Measurements from ENCODE around the gene ZNF639. TPM values are rescaled to one million over a fixed set of nuclear protein-coding genes. Genes with fewer than 3 reads are reported as not detected.

The ZNF639 gene
- total and polyA plus RNA-seq, 3 experiments from 2014 or later, result 41.9 to 63.7 (median 44.5) TPM

DNA sequence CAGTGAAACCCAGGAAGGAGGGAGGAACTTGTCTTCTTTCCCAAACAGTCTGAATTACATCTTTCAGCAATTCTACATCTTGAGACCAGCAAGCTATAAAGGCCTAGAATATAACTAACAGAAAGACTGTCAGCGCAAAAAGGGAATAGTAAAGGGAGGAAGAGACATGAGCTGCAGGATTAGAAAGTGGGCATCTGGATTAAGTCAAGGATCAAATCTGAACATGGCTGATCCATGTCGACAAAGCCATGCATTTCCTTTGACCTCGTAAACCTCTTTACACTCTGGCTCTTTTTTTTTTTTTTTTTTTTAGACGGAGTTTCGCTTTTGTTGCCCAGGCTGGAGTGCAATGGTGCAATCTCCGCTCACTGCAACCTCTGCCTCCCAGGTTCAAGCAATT lies 36.5 kb upstream of the ZNF639 start:
- Mint-ChIP-seq H3K27ac (no peak overlapping the region), H3K4me1 (no peaks in the 10 kb centered on the region), H3K27me3 (peaks cover 13 to 32% of the 10 kb centered on the region in 2 donors), H3K4me3 (no peak overlapping the region), H3K9me3 (no peaks in the 10 kb centered on the region), H3K36me3 (no peaks in the 10 kb centered on the region)
- CTCF ChIA-PET, result no interaction called here
- H3K9me3 ChIP-seq (ENCODE audit: low read length), result no peaks in the 10 kb centered on the region
- no peak overlapping the region for H3K4me3 ChIP-seq (ENCODE audit: low read length)
- POLR2A ChIA-PET, result no interaction called here
- H3K27ac ChIP-seq (ENCODE audit: low read depth, low read length), result no peak overlapping the region
- no peak for DNase-seq
- no peaks in the 10 kb centered on the region for H3K27me3 ChIP-seq (ENCODE audit: insufficient read depth, low read length, poor library complexity, severe bottlenecking)
- H3K36me3 ChIP-seq (ENCODE audit: insufficient read depth, low read length), result no peaks in the 10 kb centered on the region
- H3K4me1 ChIP-seq (ENCODE audit: insufficient read depth, low read length), result no peaks in the 10 kb centered on the region

DNA sequence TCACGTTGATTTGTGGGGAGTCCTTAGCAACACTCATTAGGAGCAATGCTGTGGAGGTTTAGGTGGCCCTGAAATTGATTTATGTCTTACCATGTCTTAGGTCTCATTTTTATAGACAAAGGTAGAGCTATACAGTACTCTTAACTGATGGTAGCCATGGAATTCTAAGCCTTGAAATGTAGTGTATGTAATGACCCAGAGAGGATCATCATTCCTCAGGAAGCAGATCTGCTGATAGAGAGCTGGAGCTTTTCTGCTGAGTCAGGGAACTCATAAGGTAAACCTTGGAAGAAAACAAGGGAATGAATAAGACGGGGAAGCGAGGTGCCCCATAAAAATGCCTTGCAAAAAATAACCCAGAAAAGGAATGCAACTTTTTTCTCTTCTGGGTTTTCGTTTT lies 34.0 kb upstream of the ZNF639 start:
- CTCF ChIA-PET, result no interaction called here
- POLR2A ChIA-PET, result no interaction called here

GRCh38 chr3:179289295-179289694 lies 33.5 kb upstream of the ZNF639 start:
- Histone ChIP-seq H3K4me3 (ENCODE audit: low read length) (no peak overlapping the region), H3K27ac (ENCODE audit: low read depth, low read length) (no peak overlapping the region), H3K4me1 (ENCODE audit: insufficient read depth, low read length) (no peaks in the 10 kb centered on the region), H3K9me3 (ENCODE audit: low read length) (no peaks in the 10 kb centered on the region), H3K27me3 (ENCODE audit: insufficient read depth, low read length, poor library complexity, severe bottlenecking) (no peaks in the 10 kb centered on the region), H3K36me3 (ENCODE audit: insufficient read depth, low read length) (no peaks in the 10 kb centered on the region)
- no peak overlapping the region for H3K27ac Mint-ChIP-seq
- H3K9me3 Mint-ChIP-seq, result no peaks in the 10 kb centered on the region
- no peak overlapping the region for H3K4me3 Mint-ChIP-seq
- ChIA-PET POLR2A (no interaction called here), CTCF (no interaction called here)
- no peak for DNase-seq
- no peaks in the 10 kb centered on the region for H3K36me3 Mint-ChIP-seq
- no peaks in the 10 kb centered on the region for H3K4me1 Mint-ChIP-seq
- peaks cover 6 to 24% of the 10 kb centered on the region in 2 donors for H3K27me3 Mint-ChIP-seq

More for the DNA sequence above, 34.0 kb upstream of the ZNF639 start:
- no peak overlapping the region for H3K27ac ChIP-seq (ENCODE audit: low read depth, low read length)
- DNase-seq, result no peak
- H3K9me3 ChIP-seq (ENCODE audit: low read length), result no peaks in the 10 kb centered on the region
- H3K4me1 Mint-ChIP-seq, result no peaks in the 10 kb centered on the region
- no peak overlapping the region for H3K27ac Mint-ChIP-seq
- H3K4me1 ChIP-seq (ENCODE audit: insufficient read depth, low read length), result no peaks in the 10 kb centered on the region
- no peaks in the 10 kb centered on the region for H3K36me3 ChIP-seq (ENCODE audit: insufficient read depth, low read length)
- H3K36me3 Mint-ChIP-seq, result no peaks in the 10 kb centered on the region
- H3K4me3 ChIP-seq (ENCODE audit: low read length), result no peak overlapping the region
- peaks cover 6 to 28% of the 10 kb centered on the region in 2 donors for H3K27me3 Mint-ChIP-seq
- no peaks in the 10 kb centered on the region for H3K9me3 Mint-ChIP-seq
- no peak overlapping the region for H3K4me3 Mint-ChIP-seq
- no peaks in the 10 kb centered on the region for H3K27me3 ChIP-seq (ENCODE audit: insufficient read depth, low read length, poor library complexity, severe bottlenecking)

DNA sequence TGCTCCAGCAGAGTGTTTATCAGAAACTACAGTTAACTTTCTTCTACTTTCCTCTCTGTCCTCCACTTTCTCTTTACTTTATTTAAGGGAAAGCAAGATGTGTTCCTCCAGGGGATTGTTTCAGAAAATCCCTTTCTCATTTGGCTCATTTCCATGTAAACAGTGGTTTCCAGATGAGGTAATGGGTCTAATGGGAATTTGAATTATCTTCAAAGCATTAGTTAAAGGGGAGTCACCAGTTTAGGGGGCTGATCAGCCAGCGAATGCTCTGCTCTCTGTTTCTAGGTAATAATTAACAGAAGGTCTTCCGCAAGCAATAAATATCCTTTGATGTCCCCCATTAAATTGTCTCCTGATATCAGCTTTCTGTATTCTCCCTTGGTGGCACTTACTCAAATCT lies 30.4 kb upstream of the ZNF639 start:
- H3K4me1 ChIP-seq (ENCODE audit: insufficient read depth, low read length), result no peaks in the 10 kb centered on the region
- no peak overlapping the region for H3K4me3 ChIP-seq (ENCODE audit: low read length)
- H3K9me3 ChIP-seq (ENCODE audit: low read length), result no peaks in the 10 kb centered on the region
- POLR2A ChIA-PET, result no interaction called here
- no peaks in the 10 kb centered on the region for H3K9me3 Mint-ChIP-seq
- no peaks in the 10 kb centered on the region for H3K27me3 ChIP-seq (ENCODE audit: insufficient read depth, low read length, poor library complexity, severe bottlenecking)
- no peaks in the 10 kb centered on the region for H3K36me3 ChIP-seq (ENCODE audit: insufficient read depth, low read length)
- no peaks in the 10 kb centered on the region for H3K4me1 Mint-ChIP-seq
- H3K4me3 Mint-ChIP-seq, result no peak overlapping the region
- H3K36me3 Mint-ChIP-seq, result no peaks in the 10 kb centered on the region
- CTCF ChIA-PET, result no interaction called here
- no peak for DNase-seq
- H3K27ac ChIP-seq (ENCODE audit: low read depth, low read length), result no peak overlapping the region
- peaks cover 8 to 28% of the 10 kb centered on the region in 2 donors for H3K27me3 Mint-ChIP-seq
- no peak overlapping the region for H3K27ac Mint-ChIP-seq

GRCh38 chr3:179297971-179298725 lies 24.7 kb upstream of the ZNF639 start:
- H3K4me1 Mint-ChIP-seq, result no peaks in the 10 kb centered on the region
- DNase-seq, result no peak
- no peak overlapping the region for H3K4me3 Mint-ChIP-seq
- H3K36me3 Mint-ChIP-seq, result no peaks in the 10 kb centered on the region
- CTCF ChIA-PET, result no interaction called here
- Histone ChIP-seq H3K27me3 (ENCODE audit: insufficient read depth, low read length, poor library complexity, severe bottlenecking) (no peaks in the 10 kb centered on the region), H3K27ac (ENCODE audit: low read depth, low read length) (no peak overlapping the region), H3K36me3 (ENCODE audit: insufficient read depth, low read length) (no peaks in the 10 kb centered on the region), H3K9me3 (ENCODE audit: low read length) (no peaks in the 10 kb centered on the region), H3K4me1 (ENCODE audit: insufficient read depth, low read length) (no peaks in the 10 kb centered on the region), H3K4me3 (ENCODE audit: low read length) (no peak overlapping the region)
- POLR2A ChIA-PET, result no interaction called here
- H3K27ac Mint-ChIP-seq, result peak overlapping the region in 1 of 8 donors; percentile 47
- H3K9me3 Mint-ChIP-seq, result peaks cover 0 to 4% (median 0%) of the 10 kb centered on the region in 5 donors
- H3K27me3 Mint-ChIP-seq, result peaks cover 6 to 24% of the 10 kb centered on the region in 2 donors

DNA sequence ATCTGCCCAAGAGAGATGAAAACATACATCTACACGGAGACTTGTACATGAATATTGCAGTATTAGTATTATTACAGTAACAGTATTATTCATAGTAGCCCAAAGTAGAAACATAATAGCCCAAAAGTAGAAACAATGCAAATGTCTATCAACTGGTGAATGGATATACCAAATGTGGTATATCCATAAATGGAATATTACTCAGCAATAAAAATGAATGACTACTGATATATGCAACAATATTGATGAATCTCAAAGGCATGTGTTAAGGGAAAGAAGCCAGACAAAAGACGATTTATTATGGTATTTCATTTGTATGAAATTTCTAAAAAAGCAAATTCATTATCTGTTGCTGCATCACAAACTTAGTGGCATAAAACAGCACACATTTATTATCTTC lies 23.5 kb upstream of the ZNF639 start:
- Mint-ChIP-seq H3K4me1 (no peaks in the 10 kb centered on the region), H3K4me3 (no peak overlapping the region), H3K9me3 (peaks cover 0 to 4% (median 0%) of the 10 kb centered on the region in 5 donors), H3K27ac (no peak overlapping the region), H3K36me3 (no peaks in the 10 kb centered on the region), H3K27me3 (peaks cover 6 to 27% of the 10 kb centered on the region in 2 donors)
- ChIA-PET CTCF (no interaction called here), POLR2A (no interaction called here)
- Histone ChIP-seq H3K27me3 (ENCODE audit: insufficient read depth, low read length, poor library complexity, severe bottlenecking) (no peaks in the 10 kb centered on the region), H3K4me1 (ENCODE audit: insufficient read depth, low read length) (no peaks in the 10 kb centered on the region), H3K27ac (ENCODE audit: low read depth, low read length) (no peak overlapping the region), H3K4me3 (ENCODE audit: low read length) (no peak overlapping the region), H3K9me3 (ENCODE audit: low read length) (no peaks in the 10 kb centered on the region), H3K36me3 (ENCODE audit: insufficient read depth, low read length) (no peaks in the 10 kb centered on the region)
- no peak for DNase-seq

- Histone ChIP-seq H3K4me3 (ENCODE audit: low read length) (no peak overlapping the region), H3K36me3 (ENCODE audit: insufficient read depth, low read length) (no peaks in the 10 kb centered on the region), H3K27ac (ENCODE audit: low read depth, low read length) (no peak overlapping the region), H3K9me3 (ENCODE audit: low read length) (no peaks in the 10 kb centered on the region), H3K4me1 (ENCODE audit: insufficient read depth, low read length) (no peaks in the 10 kb centered on the region), H3K27me3 (ENCODE audit: insufficient read depth, low read length, poor library complexity, severe bottlenecking) (no peaks in the 10 kb centered on the region)
- CTCF ChIA-PET, result no interaction called here
- Mint-ChIP-seq H3K36me3 (no peaks in the 10 kb centered on the region), H3K9me3 (peaks cover 0 to 4% (median 0%) of the 10 kb centered on the region in 5 donors), H3K4me3 (no peak overlapping the region), H3K4me1 (no peaks in the 10 kb centered on the region), H3K27ac (no peak overlapping the region), H3K27me3 (peaks cover 4 to 21% of the 10 kb centered on the region in 2 donors)
- DNase-seq, result no peak
- POLR2A ChIA-PET, result no interaction called here
Measured at GRCh38 chr3:179299999-179300613, 22.7 kb upstream of the ZNF639 start.

DNA sequence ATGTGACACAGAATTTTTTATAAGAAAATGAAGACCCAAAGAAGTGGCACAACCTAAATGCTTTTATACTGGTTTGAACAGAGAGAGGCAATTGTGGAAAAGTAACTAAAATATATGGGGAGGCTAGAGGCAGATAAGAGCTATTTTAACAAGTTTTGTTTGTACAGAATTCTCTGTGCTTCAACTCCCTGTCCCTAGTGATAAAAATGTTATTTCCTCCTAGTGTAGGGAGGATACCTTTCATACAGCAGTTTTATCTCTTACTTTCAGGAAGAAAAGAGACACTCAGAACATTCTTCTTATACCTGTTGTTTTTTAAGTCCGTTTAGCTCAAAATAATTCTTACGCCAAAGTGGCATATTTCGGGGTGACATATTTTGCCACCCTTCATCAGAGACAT lies 21.2 kb upstream of the ZNF639 start:
- ChIA-PET CTCF (no interaction called here), POLR2A (no interaction called here)
- Histone ChIP-seq H3K27me3 (ENCODE audit: insufficient read depth, low read length, poor library complexity, severe bottlenecking) (no peaks in the 10 kb centered on the region), H3K27ac (ENCODE audit: low read depth, low read length) (peak overlapping the region; percentile 27), H3K4me1 (ENCODE audit: insufficient read depth, low read length) (no peaks in the 10 kb centered on the region), H3K4me3 (ENCODE audit: low read length) (no peak overlapping the region), H3K9me3 (ENCODE audit: low read length) (no peaks in the 10 kb centered on the region), H3K36me3 (ENCODE audit: insufficient read depth, low read length) (no peaks in the 10 kb centered on the region)
- H3K27ac Mint-ChIP-seq, result no peak overlapping the region
- no peaks in the 10 kb centered on the region for H3K36me3 Mint-ChIP-seq
- H3K27me3 Mint-ChIP-seq, result peaks cover 3 to 18% of the 10 kb centered on the region in 2 donors
- peaks cover 0 to 4% (median 0%) of the 10 kb centered on the region in 5 donors for H3K9me3 Mint-ChIP-seq
- no peak for DNase-seq
- no peaks in the 10 kb centered on the region for H3K4me1 Mint-ChIP-seq
- H3K4me3 Mint-ChIP-seq, result no peak overlapping the region

All from CD8-positive, alpha-beta memory T cell (primary cell).